HG02571 (cell line): ENCODE data around the gene RPS3.
"Not testable (repeated sequence)": the region's sequence is repeated elsewhere in the genome, so short reads cannot be mapped to it uniquely, and the experiment has no call there.

Experiments used
- ATAC-seq: cut with Tn5 transposase; IDR thresholded peaks from one replicate; pipeline ENCODE4 v1.9.1; 2021; ENCODE audit warnings: mild to moderate bottlenecking, moderate library complexity; ENCODE audit not compliant: unreplicated experiment

The RPS3 gene

DNA sequence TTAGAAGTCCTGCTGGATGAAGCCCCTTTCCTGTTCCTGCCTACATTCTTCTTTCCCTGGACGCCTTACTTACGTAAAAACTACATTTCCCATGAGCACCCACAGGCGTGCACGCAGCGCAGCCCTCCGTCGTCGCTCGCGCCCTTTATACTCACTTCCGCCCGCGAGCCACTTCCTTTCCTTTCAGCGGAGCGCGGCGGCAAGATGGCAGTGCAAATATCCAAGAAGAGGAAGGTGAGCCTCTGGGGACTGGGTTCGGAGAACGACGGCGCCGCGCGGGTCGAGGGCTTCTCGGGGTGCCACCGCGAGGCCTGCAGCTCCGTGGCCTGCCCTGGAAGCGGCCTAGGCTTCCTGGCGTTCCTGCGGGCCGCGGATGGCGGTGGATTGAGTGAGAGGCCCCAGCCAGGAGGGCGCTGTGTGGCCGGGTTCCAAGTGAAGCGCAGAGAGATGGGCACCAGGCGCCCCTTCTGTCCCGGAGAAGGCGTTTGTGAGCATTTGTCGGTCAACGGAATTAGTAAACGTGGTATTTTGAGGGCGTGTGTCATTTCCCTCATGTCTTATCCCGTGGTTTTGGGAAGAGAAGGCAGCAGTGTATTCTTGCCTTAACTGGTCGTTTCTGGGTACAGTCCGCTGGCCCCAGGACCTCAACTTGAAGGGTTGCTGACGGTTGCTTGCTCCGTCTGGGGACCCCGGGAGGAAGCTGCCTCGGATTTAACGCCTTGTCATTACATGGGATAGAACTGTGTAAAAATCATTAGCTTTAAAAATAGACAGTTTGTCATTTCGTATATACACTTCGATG, at the start of gene RPS3:
TSS of gene RPS3 (plus strand) at position 175 of the 802 bp plus-strand sequence. CDS start at position 205, 30 bp downstream.
- peak; percentile 84 for ATAC-seq

DNA sequence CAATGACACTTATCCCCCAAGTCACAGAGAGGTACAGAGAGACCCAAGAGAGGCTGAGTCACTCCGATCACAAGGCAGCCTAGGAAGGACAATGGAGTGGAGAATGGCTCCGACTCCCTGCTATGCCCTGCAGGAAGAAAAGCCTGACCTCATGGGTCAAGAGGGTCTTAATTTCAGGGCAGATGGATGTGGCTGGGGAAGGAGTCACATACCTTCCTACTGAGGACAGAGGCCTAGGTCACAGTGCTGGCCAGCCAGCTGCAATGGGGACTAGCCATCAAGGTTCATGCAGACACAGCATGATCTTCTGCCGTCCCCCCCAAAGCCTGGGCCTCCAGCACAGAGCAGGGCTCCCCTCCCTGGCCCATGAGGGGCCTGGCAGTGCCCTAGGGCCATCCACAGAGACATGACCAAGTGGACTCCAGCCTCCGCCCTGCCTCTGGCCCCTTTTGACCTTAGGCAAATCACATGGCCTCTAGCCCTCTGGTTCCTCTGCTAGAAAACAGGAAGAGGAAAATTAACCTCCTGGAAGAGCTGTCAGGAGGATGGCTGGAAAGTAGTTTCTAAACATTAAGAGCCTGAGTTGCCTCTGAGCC, 49.7 kb upstream of the RPS3 start:
- no peak for ATAC-seq

DNA sequence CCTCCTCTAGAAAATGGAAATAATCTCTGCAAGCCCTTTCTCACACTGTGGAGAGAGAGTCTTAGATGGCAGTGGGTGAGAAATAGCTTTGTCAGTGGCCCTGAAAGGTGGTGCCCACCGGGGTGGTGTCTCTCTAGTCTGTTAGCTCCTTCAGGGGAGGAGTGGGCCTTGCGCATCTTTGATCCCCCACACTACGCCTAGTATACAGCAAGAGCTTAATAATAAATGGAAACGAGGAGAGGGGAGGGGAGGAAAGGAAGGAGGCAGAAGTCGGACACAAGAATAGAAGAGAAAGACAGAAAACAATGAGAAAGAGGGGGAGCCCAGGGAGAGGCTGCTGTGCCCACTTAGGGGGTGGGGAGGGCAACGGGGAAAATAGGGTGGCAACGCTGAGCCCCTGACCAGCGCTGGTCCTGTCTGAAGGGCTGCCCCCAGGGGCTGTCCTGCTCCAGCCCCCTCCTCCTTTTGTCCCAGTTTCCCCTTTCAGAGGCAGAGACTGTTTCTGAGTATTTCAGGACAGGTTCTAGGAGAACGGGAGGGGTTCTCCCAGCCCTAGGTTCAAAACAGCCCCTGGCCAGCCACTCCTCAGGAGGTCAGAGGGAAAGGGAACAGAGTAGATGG, 49.1 kb upstream of the RPS3 start:
- ATAC-seq, result no peak

DNA sequence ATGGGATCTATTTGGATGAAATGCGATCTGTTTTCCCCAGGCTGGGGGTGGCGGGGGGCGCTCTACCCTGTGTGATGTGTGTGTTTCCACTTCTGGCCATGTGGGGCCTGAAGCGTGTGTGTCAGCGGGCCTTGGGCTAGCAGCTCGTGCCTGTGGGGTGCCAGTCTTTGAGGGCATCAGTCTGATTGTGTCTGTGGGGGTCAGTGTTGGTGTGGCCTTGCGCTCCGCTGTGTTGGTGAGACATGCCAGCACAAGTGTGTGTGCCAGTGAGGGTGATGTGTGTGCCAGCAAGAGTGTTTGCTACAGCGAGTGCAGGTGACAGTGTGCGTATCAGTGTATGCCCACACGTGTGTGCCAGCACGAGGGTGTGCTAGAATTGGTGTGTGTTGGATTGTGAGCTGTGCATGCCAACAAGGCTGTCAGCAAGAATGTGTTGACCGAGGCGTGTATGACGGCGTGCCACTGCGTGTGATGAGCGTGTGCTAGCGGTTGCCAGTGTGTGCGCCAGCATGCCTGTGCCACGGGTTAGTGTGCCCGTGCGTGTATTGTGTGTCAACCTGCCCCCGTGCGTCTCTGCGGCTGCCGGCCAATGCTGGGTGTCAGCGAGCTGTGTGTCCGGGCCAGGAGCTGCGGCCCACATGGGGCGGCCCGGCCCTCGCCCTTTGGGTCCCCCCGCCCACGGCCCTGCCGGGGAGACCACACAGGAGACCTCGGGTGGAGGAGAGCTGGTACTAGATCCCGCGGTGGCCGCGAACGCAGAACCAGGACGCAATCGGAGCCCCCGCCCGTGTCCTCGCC, 48.4 kb upstream of the RPS3 start:
- ATAC-seq, result no peak

DNA sequence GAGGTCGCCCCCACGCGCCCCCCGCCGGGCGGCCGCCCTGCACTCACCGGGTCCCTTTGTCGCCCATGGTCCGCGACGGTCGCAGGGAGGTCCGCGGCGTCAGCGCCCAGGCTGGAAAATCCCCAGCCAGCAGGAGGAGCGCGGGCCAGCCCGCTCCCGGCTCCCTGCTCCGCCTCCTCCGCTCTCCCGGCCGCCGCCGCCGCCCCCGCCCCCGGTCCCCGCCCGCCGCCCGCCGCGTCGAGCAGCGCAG, 47.9 kb upstream of the RPS3 start, which contains the start of gene ARRB1:
TSS of gene ARRB1 (minus strand) at position 121 of the 250 bp plus-strand sequence. CDS start at position 67, 54 bp downstream.
- no peak for ATAC-seq

DNA sequence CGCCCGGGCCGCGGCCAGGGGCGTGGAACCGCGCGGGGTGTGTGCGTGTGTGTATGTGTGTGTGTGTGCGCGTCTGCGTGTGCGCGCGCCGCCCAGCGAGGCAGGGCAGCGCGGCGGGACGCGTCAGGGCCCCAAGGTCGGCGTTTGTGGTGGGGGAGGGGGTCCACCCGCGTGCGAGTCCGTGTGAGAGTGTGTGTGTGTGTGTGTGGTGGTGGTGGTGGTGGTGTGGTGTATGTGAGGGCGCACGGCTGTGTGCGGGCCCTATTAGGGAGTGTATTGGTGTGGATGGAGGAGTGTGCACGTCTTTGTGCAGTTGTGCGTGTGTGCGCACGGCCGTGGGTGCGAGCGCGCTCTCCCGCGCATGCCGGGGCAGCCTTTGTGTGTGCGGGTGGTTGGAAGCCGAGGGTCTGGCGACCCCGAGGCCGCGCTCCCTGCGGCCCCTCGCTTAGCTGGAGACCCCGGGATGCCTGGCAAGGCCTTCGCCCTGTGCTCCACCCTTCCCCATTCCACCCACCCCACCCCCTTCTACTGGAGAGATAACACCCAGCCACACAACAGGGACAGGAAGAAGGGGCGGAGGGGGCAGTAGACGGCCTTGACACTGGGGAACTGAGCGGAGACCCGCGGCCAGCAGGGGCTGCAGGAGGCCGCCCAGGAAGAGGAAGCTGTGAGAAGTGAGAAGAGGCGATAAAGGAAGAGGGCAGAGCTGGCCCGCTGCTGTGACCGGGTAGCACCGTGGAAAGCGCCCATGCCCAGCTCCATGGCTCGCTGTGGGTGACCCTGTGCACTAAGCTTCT, 47.3 kb upstream of the RPS3 start:
- no peak for ATAC-seq

DNA sequence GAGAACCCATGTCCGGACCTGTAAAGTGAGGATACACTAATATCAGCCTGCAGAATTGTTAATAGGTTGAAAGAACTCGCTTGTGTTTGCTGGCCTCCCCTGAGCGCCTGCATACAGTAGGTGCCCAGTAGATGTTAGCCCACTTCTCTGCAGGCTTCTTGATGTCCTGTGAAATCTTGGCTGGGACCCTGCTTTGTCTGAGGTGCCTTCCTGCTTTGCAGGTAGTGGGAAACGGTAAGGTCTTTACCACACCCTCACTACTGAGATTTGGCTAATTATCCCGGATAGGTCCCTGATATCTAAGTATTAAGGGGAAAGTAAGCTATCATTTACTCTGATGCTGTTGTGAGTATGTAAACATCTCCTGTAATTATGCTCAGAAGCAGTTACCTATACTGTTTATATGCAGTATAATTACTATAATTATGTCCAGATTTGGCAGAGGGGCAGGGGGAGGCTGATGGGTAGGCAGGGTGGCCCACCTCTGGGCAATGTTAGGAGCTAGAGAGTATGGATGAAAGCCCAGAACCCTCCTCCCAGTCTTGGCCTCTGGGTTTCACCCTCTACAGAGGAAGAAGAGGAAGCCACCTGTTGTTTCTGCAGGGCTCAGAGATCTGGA, 46.6 kb upstream of the RPS3 start:
- no peak for ATAC-seq

DNA sequence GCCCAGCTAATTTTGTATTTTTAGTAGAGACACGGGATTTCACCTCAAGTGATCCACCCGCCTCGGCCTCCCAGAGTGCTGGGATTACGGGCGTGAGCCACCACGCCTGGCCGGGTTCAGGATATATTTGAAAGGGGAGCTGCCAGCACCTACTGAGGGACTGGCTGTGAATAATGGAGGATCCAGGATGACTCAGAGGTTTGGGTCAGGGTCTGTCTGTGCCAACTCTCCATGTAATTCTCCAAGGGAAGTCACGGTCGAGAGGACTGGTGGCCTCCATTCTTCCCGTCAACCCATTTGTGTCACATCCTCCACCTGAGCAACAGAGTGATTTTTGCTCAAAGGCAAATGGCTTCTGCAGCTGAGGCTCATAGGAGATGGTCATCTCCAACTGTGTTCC, 44.3 kb upstream of the RPS3 start:
- no peak for ATAC-seq

DNA sequence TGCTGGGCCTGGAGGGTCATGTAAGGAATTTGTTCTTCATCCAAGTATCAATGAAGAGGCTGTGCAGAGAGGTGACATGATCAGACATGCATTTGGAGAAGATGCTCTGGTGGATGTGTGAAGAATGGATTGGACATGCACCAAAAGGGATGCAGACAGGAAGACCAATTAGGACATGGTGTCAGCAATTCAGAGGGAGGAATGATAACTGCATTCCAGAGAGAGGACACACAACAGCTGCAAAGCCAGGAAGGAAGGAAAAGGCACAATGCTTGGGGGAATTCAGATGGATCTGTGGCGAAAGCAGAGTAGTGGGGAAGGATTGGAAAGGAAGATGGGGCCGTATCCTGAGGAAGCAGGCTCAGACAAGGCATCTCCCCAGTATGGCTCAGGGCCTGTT, 42.7 kb upstream of the RPS3 start:
- no peak for ATAC-seq

DNA sequence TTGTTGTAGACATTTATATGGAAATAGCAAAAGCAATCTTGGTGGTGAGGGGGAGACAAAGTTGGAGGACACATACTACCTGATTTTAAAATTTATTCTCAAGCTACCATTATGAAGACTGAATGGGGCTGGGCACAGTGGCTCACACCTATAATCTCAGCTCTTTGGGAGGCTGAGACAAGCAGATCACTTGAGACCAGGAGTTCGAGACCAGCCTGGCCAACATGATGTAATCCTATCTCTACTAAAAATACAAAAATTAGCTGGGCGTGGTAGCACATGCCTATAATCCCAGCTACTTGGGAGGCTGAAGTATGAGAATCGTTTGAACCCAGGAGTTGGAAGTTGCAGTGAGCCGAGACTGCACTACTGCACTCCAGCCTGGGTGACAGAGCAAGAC, 37.0 kb upstream of the RPS3 start:
- not testable (repeated sequence) for ATAC-seq

DNA sequence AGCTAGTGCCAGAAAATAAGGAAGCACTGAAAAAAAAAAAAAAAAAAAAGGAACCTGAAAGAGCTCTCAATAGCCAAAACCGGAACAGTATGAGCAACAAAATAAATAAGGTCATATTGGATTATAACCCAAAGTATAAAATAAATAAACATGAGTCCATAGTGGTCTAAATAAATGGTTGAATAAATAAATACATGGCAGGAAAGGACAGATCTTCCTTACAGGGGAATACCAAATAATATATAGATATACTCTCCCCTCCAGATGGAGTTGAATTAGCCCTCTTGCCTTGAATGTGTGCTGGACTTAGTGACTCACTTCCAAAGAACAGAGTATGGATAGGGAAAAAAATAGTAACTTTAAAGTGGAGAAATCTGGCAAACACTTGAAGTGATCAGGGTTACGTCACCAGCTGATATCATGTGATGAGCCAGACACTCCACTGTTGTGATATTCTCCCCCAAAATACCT, 33.6 kb upstream of the RPS3 start:
- no peak for ATAC-seq

DNA sequence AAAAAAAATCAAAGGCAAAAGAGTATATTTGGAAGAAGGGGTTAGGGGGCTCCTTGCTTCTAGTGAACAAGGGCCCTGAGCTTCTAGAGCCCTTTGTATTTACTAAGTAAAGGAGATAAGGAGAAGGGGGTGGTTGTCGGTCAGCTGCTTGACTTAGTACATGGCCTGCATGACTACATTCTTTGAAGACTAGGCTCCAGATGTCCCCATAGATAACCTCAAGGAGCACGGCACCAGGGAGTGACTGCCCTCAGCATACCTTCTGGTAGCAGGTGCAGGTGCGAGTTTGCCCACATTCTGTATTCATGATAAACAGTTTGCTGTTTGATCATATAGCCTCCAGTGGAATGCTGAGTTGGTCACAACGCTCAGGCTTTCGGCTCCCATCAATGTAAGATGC, 32.5 kb upstream of the RPS3 start:
- not testable (repeated sequence) for ATAC-seq

DNA sequence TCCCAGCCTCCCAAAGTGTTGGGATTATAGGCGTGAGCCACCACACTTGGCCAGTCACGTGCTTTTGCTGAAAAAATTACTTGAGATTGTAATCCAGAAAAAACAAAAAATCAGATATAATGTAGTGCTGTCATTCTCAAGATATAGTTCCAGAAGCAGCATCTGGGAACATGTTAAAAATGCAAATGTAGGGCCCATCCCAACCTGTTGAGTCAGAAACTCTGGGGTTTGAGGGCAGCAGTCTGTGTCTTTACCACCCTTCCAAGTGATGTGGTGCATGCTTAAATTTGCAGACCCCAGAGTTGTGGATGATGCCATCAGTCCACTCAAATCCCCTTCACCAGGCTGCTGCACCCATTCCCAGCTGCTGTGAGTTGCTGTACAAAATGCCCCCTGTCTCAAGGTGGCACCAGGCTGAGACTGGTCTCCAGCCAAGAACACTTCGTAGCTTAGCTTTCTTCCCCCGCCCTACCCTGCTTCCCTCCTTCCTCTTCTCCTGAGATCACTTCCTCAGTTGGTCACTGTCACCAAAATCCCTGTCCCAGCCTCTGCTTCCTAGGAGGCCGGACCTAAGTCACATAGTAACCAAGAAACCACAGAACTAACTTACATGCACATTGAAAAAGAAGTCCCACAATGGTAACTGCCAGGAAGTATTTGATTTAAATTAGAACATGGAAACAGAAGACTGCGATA, 29.6 kb upstream of the RPS3 start:
- no peak for ATAC-seq

DNA sequence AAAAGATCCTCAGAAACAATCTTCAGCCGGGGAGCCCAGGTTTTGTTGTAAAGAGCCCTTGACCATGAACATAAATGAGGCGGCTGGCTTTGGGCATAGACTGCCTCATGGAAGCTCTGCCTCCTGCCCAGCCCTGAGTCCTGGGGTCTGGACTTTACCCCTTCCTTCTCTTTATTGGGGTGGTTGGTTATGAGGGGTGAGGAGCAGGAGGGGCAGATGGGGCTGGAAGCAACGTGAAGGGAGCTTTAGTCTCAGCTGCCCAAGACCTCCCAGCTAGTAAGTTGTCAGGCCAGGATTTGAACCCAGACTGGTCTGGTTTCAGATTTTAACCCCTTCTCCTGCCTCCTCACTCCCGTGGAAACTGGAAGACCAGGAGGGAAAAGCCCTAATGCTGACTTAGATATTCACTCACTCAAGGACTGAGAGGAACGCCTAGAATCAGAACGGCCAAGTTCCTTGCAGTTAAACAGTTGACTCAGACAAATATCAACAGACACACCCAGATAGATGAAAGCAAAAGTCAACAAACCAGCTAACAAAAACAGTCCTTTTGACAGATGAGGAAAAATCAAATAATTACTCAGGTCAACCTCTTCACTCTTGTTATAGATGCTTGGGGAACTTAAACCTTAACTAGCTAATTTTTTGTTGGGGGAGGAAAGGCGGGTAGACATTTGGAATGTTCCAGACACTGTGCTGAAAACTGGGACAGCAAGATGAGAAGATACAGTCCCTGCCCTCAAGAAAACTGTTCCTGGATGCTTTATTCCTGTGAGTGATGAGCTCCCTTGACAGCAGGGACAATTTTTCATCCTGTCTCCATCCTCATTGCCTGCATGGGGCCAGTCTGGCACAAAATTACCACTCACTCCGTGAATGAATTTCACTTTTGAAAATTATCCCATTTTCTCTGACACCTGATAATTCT, 27.1 kb upstream of the RPS3 start:
- ATAC-seq, result no peak

DNA sequence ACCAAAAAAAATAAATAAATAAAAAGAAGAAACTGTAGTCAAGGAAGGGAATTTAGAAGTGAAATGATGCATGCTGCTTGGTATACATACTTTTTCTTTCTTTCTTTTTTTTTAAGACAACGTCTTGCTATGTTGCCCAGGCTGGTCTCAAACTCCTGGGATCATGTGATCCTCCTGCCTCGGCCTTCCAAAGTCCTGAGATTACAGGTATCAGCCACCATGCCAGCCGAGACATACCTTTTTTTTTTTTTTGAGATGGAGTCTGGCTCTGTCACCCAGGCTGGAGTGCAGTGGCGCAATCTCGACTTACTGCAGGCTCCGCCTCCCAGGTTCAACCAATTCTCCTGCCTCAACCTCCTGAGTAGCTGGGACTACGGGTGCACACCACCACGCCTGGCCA, 26.1 kb upstream of the RPS3 start:
- ATAC-seq, result no peak

DNA sequence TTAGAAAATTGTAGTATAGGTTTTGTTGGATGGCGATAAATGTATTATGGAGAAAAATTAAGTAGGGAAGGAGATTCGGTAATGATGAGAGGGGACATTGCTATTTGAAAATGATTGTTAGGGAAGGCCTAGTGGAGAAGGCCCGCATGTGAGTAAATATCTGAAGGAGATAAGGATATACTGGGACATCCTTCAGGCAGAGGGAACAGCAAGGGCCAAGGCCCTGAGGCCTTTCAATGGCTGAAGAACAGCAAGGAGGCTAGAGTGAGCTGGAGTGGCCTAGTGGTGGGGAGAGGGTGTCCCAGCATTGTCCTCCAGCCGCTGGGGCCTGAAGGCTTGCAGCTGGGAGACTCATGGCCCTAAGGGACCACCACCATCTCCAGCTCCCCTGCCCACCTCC, 24.7 kb upstream of the RPS3 start:
- ATAC-seq, result no peak

DNA sequence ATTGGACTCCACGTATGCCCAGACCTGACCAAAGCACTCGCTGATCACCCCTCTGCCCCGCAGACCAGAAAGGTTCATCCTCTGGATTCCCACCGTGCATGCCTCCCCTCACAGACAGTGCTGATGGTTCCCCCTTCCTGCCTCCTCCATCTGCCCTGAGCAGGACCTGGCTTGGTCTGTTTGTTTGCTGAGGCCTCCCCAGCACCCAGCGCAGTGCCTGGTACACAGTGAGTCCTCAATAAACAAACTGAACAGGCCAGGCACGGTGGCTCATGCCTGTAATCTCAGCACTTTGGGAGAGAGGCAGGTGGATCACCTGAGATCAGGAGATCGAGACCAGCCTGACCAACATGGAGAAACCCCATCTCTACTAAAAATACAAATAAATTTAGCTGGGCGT, 23.7 kb upstream of the RPS3 start:
- ATAC-seq, result no peak

DNA sequence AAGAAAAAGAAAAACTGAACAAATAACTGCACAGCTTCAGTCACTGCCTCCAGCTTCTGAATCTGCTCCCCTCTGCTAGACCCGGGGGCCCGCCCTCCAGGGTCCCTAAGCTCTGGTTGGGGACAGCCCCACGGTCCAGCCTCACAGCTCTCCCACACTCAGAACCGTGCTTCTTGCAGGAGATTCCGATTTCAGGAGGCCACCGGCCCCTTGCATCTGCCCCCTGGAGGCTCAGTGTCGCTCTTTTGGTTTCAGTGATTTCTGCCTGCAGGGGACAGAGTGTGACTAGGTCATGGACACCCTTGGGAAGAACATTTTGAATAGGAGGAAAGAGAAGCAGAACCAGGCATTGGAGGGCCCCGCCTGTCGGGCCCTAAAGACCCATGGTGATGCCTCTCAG, 23.1 kb upstream of the RPS3 start:
- no peak for ATAC-seq

DNA sequence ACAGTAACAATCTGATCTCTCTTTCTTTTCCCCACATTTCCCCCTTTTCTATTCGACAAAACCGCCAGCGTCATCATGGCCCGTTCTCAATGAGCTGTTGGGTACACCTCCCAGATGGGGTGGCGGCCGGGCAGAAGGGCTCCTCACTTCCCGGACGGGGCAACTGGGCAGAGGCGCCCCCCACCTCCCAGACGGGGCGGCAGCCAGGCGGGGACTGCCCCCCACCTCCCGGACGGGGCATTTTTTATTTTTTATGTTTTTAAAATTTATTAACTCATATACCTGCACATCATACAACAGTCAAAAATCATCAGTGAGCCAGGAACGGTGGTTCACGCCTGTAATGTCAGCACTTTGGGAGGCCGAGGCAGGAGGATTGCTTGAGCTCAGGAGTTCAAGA, 20.5 kb upstream of the RPS3 start:
- not testable (repeated sequence) for ATAC-seq
